ENCODE results near the gene PARP14.
A peak's percentile ranks its signal among the peaks of the same experiment; 100 is the strongest.

The PARP14 gene

DNA sequence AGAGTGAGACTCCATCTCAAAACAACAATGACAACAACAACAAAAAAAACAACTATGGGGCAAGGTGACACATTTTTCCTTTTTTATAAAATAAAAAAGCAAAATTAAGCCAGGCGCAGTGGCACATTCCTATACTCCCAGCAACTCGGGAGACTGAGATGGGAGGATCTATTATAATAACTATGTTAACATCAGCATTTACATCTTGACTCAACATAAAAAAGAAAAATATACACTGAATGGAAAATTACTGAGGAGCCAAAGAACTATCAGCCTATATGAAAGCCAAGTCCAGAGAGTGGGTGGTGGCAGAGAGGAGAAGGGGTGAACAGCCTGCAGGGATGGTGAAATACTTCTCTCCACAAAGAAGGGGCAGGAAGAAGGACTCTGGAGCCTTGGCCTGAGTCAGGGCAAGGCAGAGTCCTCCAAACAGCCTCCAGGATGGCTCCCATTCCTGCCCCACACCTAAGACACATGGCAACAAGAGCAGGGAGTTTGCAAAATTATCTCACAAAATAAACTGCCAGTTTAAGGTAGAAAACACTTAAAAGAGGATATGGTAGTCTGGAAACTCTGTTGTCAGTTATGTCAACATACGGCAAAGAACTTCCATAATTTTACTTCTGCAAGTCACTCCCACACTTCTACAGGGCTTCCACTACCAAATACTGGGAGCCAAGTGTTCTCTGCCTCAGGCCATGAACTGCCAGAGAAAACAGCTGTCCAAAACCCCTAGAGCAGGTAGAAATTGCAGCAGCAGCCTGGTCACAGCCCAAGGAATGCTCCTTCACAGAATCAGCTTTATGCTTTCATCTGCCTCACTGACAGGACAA, 87.1 kb downstream of the PARP14 start:
- TF ChIP-seq, protein P1, sequence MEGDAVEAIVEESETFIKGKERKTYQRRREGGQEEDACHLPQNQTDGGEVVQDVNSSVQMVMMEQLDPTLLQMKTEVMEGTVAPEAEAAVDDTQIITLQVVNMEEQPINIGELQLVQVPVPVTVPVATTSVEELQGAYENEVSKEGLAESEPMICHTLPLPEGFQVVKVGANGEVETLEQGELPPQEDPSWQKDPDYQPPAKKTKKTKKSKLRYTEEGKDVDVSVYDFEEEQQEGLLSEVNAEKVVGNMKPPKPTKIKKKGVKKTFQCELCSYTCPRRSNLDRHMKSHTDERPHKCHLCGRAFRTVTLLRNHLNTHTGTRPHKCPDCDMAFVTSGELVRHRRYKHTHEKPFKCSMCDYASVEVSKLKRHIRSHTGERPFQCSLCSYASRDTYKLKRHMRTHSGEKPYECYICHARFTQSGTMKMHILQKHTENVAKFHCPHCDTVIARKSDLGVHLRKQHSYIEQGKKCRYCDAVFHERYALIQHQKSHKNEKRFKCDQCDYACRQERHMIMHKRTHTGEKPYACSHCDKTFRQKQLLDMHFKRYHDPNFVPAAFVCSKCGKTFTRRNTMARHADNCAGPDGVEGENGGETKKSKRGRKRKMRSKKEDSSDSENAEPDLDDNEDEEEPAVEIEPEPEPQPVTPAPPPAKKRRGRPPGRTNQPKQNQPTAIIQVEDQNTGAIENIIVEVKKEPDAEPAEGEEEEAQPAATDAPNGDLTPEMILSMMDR (IDR thresholded peaks at IDR 0.05; ENCODE audit: extremely low read depth, insufficient read depth, missing control alignments) = no peak
- in situ Hi-C loops (cut with MboI; ENCODE audit: low pct_unique_long_range_greater_than_20kb, low sequenced_read_pairs, unreplicated experiment) = no loop called here
- no peak for DNase-seq (ENCODE audit: low spot score)

DNA sequence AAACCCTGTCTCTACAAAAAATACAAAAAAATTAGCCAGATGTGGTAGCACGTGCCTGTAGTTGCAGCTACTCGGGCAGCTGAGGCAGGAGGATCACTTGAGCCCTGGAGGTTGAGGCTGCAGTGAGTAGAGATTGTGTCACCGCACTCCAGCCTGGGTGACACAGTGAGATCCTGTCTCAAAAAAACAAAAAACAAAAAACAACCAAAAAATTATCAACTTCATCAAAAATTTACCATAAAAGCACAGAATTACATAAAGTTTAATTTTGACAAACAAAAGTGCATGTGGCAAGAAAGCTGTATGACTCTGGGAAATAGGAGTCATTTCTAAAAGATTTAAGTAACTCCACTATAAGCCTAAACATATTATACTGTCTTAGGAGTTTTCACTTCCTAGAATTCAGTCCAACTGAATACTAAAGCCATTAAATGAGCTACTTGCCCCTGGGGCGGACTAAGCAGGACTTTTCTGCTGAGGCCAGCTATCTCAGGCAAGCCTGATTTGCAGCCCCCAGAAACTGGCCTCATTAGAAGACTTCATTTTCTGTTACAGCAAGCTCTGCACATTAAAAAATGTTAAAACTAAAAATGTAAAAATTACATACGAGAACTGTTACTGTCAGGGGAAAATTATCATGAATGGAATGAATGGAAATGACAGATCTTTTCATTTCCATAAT, 90.0 kb downstream of the PARP14 start:
- no peak for DNase-seq (ENCODE audit: low spot score)
- in situ Hi-C loops (cut with MboI; ENCODE audit: low pct_unique_long_range_greater_than_20kb, low sequenced_read_pairs, unreplicated experiment) = no loop called here
- TF ChIP-seq, protein P1 (IDR thresholded peaks at IDR 0.05; ENCODE audit: extremely low read depth, insufficient read depth, missing control alignments) = no peak

DNA sequence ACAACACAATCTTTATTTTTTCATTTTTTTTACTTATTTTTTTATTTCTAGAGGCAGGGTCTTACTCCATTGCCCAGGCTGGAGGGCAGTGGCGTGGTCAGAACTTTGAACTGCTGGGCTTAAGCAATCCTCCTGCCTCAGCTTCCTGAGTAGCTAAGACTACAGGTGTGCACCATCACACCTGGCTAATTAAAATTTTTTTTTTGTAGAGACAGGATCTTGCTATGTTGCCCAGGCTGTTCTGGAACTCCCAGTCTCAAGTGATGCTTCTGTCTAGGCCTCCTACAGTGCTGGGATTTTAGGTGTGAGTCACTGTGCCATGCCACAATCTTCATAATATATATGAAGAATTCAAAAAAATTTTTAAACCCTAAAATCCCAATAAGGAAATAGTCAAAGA, 92.2 kb downstream of the PARP14 start:
- no peak for DNase-seq (ENCODE audit: low spot score)
- TF ChIP-seq, protein P1 (IDR thresholded peaks at IDR 0.05; ENCODE audit: extremely low read depth, insufficient read depth, missing control alignments) = no peak
- in situ Hi-C loops (cut with MboI; ENCODE audit: low pct_unique_long_range_greater_than_20kb, low sequenced_read_pairs, unreplicated experiment) = no loop called here

DNA sequence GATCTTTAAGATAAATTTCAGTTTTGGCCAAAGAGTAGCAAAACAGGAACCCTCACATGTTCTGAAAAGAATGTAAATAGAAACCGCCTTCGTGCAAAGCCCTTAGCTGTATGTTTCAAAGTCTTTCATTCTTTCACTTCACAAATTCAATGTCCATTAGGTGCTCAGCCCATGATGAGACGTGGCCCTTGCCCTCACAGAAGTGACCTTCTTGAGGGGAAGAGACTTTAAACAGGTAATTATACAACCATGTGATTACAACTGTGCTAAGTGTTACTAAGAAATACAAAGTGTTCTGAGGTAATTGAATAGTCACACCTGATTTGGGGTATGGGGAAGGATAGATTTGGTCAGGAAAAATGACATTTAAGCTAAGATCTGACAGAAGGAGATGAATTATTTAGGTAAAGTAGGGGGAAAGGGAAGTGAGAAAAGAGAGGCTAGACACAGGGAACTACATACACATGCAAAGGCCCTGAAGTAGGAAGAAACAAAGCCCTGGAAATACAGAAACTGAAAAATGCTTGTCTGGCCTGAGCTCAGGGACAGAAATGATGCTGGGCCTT, 93.4 kb downstream of the PARP14 start:
- DNase-seq (ENCODE audit: low spot score) = peak; percentile 40
- TF ChIP-seq, protein P1 (IDR thresholded peaks at IDR 0.05; ENCODE audit: extremely low read depth, insufficient read depth, missing control alignments) = no peak
- in situ Hi-C loops (cut with MboI; ENCODE audit: low pct_unique_long_range_greater_than_20kb, low sequenced_read_pairs, unreplicated experiment) = no loop called here

DNA sequence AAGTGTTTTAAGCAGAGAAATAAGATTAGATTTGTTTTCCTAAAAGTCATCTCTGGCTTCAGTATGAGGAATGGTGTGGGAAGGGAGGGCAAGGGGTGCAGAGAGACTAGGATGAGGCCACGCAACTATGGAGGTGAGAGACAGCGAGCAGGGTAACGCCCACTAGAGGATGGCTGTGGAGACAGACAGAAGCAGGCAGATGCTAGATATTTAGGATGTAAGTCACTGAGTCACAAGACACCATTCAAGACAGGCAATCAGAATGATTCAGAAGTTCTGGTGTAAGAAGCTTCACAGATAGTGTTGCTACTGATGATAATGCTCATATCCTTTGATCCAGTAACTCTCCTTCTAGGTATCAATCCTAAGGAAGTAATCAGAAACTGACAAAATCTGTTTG, 93.9 kb downstream of the PARP14 start:
- DNase-seq (ENCODE audit: low spot score) = no peak
- in situ Hi-C loops (cut with MboI; ENCODE audit: low pct_unique_long_range_greater_than_20kb, low sequenced_read_pairs, unreplicated experiment) = no loop called here
- TF ChIP-seq, protein P1 (IDR thresholded peaks at IDR 0.05; ENCODE audit: extremely low read depth, insufficient read depth, missing control alignments) = no peak

DNA sequence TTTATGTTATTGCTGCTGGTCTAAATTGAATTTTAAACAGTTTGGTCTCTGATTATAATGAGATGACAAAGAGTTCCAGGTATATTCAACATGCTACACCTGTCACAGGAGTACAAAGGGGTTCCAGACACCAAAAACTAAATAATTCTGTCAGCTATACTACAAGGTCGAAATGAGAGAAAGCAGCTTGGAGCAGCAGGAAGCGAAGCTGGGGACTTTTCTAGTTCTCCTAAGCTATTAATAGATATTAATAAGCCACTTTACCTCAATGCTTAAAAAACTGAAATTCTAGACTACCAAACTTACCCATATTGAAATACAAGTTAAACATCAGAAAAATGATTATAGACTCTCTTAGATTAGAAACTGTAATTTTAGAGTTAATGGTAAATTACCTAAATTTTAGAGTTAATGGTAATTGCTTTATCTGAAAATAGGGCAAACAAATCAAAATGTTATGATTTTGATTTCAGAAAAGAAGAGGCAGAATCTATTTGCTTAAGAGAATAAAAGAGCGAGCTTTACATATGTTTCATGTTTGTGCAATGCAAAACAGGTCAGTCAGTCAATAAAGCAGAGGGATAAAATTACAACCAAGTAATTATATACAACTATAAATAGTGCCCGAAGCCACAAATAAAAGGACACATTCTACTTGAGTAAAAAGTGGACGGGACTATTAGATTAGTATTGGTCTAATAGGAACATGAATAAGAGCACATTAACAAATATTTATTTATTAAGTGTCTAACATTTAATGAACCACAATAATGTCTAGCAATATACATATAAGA, 96.2 kb downstream of the PARP14 start:
- in situ Hi-C loops (cut with MboI; ENCODE audit: low pct_unique_long_range_greater_than_20kb, low sequenced_read_pairs, unreplicated experiment) = no loop called here
- TF ChIP-seq, protein P1 (IDR thresholded peaks at IDR 0.05; ENCODE audit: extremely low read depth, insufficient read depth, missing control alignments) = no peak

More for the DNA sequence above, 96.2 kb downstream of the PARP14 start:
- DNase-seq (ENCODE audit: low spot score) = no peak

Data from GM13977 (cell line).